Vagina (tissue), 2 donors: ENCODE results near the gene STAP1. TPM values are rescaled to one million over a fixed set of nuclear protein-coding genes. Genes with fewer than 3 reads are reported as not detected.
"Not testable (repeated sequence)": the region's sequence is repeated elsewhere in the genome, so short reads cannot be mapped to it uniquely, and the experiment has no call there.

Experiments used
- DNase-seq, 2 donors: peaks; one replicate each; pipeline ENCODE4 v3.0.0-alpha.2; 2017; ENCODE audit errors: extremely low spot score in 2 of 2
- H3K27ac ChIP-seq: fragments of 200-600 bp; sonication (generic); one replicate; pipeline ENCODE4 v1.5.1; 2019
- H3K27me3 ChIP-seq: fragments of 200-600 bp; sonication (generic); one replicate; pipeline ENCODE4 v1.5.1; 2019
- H3K36me3 ChIP-seq, 2 donors: fragments of 200-600 bp; sonication (generic); one replicate each; pipeline ENCODE4 v1.5.1; 2017 to 2019
- H3K4me1 ChIP-seq: fragments of 200-600 bp; sonication (generic); one replicate; pipeline ENCODE4 v1.5.1; 2019
- H3K4me3 ChIP-seq, 2 donors: fragments of 200-600 bp; sonication (generic); 1 replicate in 1 of 2; 2 replicates in 1 of 2; pipeline ENCODE4 v1.5.1; 2016 to 2019
- H3K9me3 ChIP-seq: fragments of 200-600 bp; sonication (generic); one replicate; pipeline ENCODE4 v1.5.1; 2019
- CTCF ChIP-seq, 3 experiments: fragments of 450-650 bp in 2 of 3; fragments of 200-600 bp in 1 of 3; sonication (generic) in 1 of 3; IDR thresholded peaks; one replicate each; pipeline ENCODE4 v1.5.1; 2017 to 2019; ENCODE audit warnings: antibody characterized with exemption in 3 of 3, mild to moderate bottlenecking in 2 of 3, moderate library complexity in 2 of 3
- POLR2A ChIP-seq, 2 donors: fragments of 450-650 bp; IDR thresholded peaks; one replicate each; pipeline ENCODE4 v1.6.1; 2017; ENCODE audit warnings: antibody characterized with exemption in 2 of 2, mild to moderate bottlenecking in 2 of 2, moderate library complexity in 2 of 2
- POLR2AphosphoS5 ChIP-seq, 2 donors: sonication (generic); formaldehyde crosslinking; IDR thresholded peaks; one replicate each; pipeline ENCODE4 v1.9.0; 2017; ENCODE audit warnings: antibody characterized with exemption in 2 of 2, mild to moderate bottlenecking in 2 of 2, low read depth in 1 of 2; ENCODE audit not compliant: insufficient read depth in 1 of 2
- intact Hi-C: fragments of 100-400 bp; cut with DNase I; formaldehyde crosslinking; loops from one replicate; pipeline ENCODE4 v1.15.1; 2023
- total RNA-seq: library from RNA; depleted of rRNA; stranded (reverse); fragments of >200 nt; gene quantifications from one replicate; pipeline ENCODE4 v1.2.3, GENCODE V29; 2016

The STAP1 gene
- total RNA-seq, 1 donor from 2014 or later = not detected

- Histone ChIP-seq H3K9me3 (no peaks in the 10 kb centered on the region), H3K36me3 (peaks cover 0 to 5% of the 10 kb centered on the region in 2 donors), H3K4me3 (no peak overlapping the region), H3K27me3 (no peaks in the 10 kb centered on the region), H3K4me1 (peaks cover 8% of the 10 kb centered on the region), H3K27ac (no peak overlapping the region)
- DNase-seq = no peak
- intact Hi-C loops = no loop called here
- TF ChIP-seq POLR2A (IDR thresholded peaks at IDR 0.05) = no peak
- TF ChIP-seq CTCF (IDR thresholded peaks at IDR 0.05) = no peak
- TF ChIP-seq POLR2AphosphoS5 (IDR thresholded peaks at IDR 0.05; ENCODE audit: insufficient read depth in 1 of 2, low read depth in 1 of 2) = no peak
Observed at GRCh38 chr4:67522851-67523671, 35.5 kb upstream of the STAP1 start.

DNA sequence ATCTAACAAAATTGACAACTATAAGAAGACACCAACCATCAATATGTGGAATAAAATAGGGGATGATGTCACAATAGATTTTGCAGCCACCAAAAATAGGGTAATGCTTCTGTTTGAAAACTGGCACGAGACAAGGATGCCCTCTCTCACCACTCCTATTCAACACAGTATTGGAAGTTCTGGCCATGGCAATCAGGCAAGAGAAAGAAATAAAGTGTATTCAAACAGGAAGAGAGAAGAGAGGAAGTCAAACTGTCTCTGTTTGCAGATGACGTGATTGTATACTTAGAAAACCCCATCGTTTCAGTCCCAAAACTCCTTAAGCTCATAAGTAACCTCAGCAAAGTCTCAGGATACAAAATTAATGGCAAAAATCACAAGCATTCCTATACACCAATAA is 34.4 kb upstream of the STAP1 start:
- H3K36me3 ChIP-seq, intact Hi-C loops: not testable (repeated sequence)

DNA sequence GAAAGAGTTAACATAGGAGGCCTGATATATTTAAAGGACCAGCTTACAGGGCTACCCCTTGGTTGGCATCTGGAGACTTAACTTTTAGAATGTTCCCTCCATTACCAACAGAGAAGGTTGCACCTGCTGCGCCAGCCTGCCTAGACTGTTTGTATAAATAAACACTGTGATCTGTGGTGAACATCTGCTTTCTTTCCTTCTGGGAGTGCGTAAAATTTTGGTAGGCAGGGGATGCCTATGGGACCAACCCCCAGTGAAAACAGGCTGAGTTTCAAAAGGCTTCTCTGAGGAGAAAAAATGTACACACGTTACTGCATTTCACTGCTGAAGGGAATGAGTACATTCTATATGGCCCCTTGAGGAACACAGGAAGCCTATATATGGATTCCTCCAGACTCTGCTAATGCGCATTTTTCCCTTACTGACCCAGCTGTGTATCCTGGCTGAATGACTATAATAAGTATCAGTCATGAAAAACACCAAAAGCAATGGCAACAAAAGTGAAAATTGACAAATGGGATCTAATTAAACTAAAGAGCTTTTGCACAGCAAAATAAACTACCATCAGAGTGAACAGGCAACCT is 27.1 kb upstream of the STAP1 start:
- H3K27me3 ChIP-seq = no peaks in the 10 kb centered on the region
- H3K9me3 ChIP-seq = no peaks in the 10 kb centered on the region
- H3K27ac ChIP-seq = no peak overlapping the region
- H3K4me1 ChIP-seq = peaks cover 8% of the 10 kb centered on the region
- intact Hi-C loops = no loop called here
- TF ChIP-seq CTCF (IDR thresholded peaks at IDR 0.05) (no peak), POLR2AphosphoS5 (IDR thresholded peaks at IDR 0.05; ENCODE audit: insufficient read depth in 1 of 2, low read depth in 1 of 2) (no peak), POLR2A (IDR thresholded peaks at IDR 0.05) (no peak)
- DNase-seq = no peak
- H3K36me3 ChIP-seq = peaks cover 3 to 52% of the 10 kb centered on the region in 2 donors
- H3K4me3 ChIP-seq = no peak overlapping the region

More for the DNA sequence above, 34.4 kb upstream of the STAP1 start:
- H3K27me3 ChIP-seq, H3K4me3 ChIP-seq, H3K4me1 ChIP-seq, DNase-seq, H3K27ac ChIP-seq, H3K9me3 ChIP-seq: not testable (repeated sequence)

DNA sequence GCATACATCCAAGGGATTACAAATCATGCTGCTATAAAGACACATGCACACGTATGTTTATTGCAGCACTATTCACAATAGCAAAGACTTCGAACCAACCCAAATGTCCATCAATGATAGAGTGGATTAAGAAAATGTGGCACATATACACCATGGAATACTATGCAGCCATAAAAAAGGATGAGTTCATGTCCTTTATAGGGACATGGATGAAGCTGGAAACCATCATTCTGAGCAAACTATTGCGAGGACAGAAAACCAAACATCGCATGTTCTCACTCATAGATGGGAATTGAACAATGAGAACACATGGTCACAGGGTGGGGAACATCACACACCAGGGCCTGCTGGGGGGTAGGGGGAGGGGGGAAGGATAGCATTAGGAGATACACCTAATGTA is 26.1 kb upstream of the STAP1 start:
- H3K4me1 ChIP-seq, intact Hi-C loops, H3K4me3 ChIP-seq, H3K27me3 ChIP-seq, H3K27ac ChIP-seq, H3K9me3 ChIP-seq, DNase-seq: not testable (repeated sequence)
- peaks cover 3 to 61% of the 10 kb centered on the region in 2 donors for H3K36me3 ChIP-seq

- Histone ChIP-seq H3K27ac (no peak overlapping the region), H3K9me3 (no peaks in the 10 kb centered on the region), H3K27me3 (no peaks in the 10 kb centered on the region), H3K36me3 (peaks cover 3 to 68% of the 10 kb centered on the region in 2 donors), H3K4me3 (no peak overlapping the region), H3K4me1 (no peaks in the 10 kb centered on the region)
- TF ChIP-seq POLR2AphosphoS5 (IDR thresholded peaks at IDR 0.05; ENCODE audit: insufficient read depth in 1 of 2, low read depth in 1 of 2) (no peak), POLR2A (IDR thresholded peaks at IDR 0.05) (no peak), CTCF (IDR thresholded peaks at IDR 0.05) (no peak)
- no peak for DNase-seq
- intact Hi-C loops = no loop called here
Observed at GRCh38 chr4:67533112-67533511, 25.4 kb upstream of the STAP1 start.

GRCh38 chr4:67535280-67535840 is 23.2 kb upstream of the STAP1 start:
- no peak overlapping the region for H3K4me3 ChIP-seq
- no peak overlapping the region for H3K27ac ChIP-seq
- TF ChIP-seq CTCF (IDR thresholded peaks at IDR 0.05) (no peak), POLR2A (IDR thresholded peaks at IDR 0.05) (no peak), POLR2AphosphoS5 (IDR thresholded peaks at IDR 0.05; ENCODE audit: insufficient read depth in 1 of 2, low read depth in 1 of 2) (no peak)
- H3K27me3 ChIP-seq = no peaks in the 10 kb centered on the region
- H3K9me3 ChIP-seq = no peaks in the 10 kb centered on the region
- no peaks in the 10 kb centered on the region for H3K4me1 ChIP-seq
- DNase-seq = no peak
- H3K36me3 ChIP-seq = peaks cover 3 to 62% of the 10 kb centered on the region in 2 donors
- intact Hi-C loops = no loop called here
